GM12865 (cell line): Measurements from ENCODE around the gene QRFPR.
"Not testable (repeated sequence)": the region's sequence is repeated elsewhere in the genome, so short reads cannot be mapped to it uniquely, and the experiment has no call there.

Experiments used
- DNase-seq: peaks from one replicate; pipeline ENCODE4 v3.0.0; 2010; ENCODE audit warnings: low read depth
- H3K4me3 ChIP-seq: 2 replicates; pipeline ENCODE4 v1.5.1; 2011; ENCODE audit warnings: mild to moderate bottlenecking, low read depth, low read length, control low read depth
- CTCF ChIP-seq: IDR thresholded peaks from 2 replicates; pipeline ENCODE4 v1.5.1; 2011; ENCODE audit warnings: low read length, control low read depth, low read depth, inconsistent platforms; ENCODE audit not compliant: insufficient read depth; ENCODE audit errors: missing control alignments

QRFPR gene

GRCh38 chr4:121324331-121324730, 56.5 kb downstream of the QRFPR start:
- no peak for DNase-seq
- TF ChIP-seq CTCF, result no peak
- H3K4me3 ChIP-seq, result no peak overlapping the region

GRCh38 chr4:121321466-121321865, 59.4 kb downstream of the QRFPR start:
- H3K4me3 ChIP-seq, result no peak overlapping the region
- TF ChIP-seq CTCF, result no peak
- DNase-seq, result no peak

- no peak for DNase-seq
- no peak overlapping the region for H3K4me3 ChIP-seq
- no peak for TF ChIP-seq CTCF
Observed at GRCh38 chr4:121316091-121316490, 64.7 kb downstream of the QRFPR start.

- not testable (repeated sequence) for H3K4me3 ChIP-seq, DNase-seq
Observed at GRCh38 chr4:121313430-121313829, 67.4 kb downstream of the QRFPR start.

GRCh38 chr4:121308828-121309227, 72.0 kb downstream of the QRFPR start:
- no peak for DNase-seq
- no peak overlapping the region for H3K4me3 ChIP-seq
- TF ChIP-seq CTCF, result no peak

GRCh38 chr4:121308328-121308663, 72.5 kb downstream of the QRFPR start:
- DNase-seq, result no peak
- TF ChIP-seq CTCF, result no peak
- no peak overlapping the region for H3K4me3 ChIP-seq

- DNase-seq, result peak; percentile 81
- H3K4me3 ChIP-seq, result no peak overlapping the region
- TF ChIP-seq CTCF, result peak; percentile 84
Observed at GRCh38 chr4:121307445-121308327, 73.1 kb downstream of the QRFPR start.
